SK-N-SH treated with all-trans-retinoic acid at 6 μM for 48 hours (cell line): ENCODE measurements around the gene TLE7.

ENCODE experiments used
- ATAC-seq: fragments of 200-7000 bp; cut with Tn5 transposase; 3 replicates; pipeline ENCODE4 v1.9.1; 2020; ENCODE audit warnings: mild to moderate bottlenecking, moderate library complexity
- ARNTL ChIP-seq: fragments of 450-650 bp; formaldehyde crosslinking; IDR thresholded peaks from 2 replicates; pipeline ENCODE4 v1.5.0; 2020; ENCODE audit warnings: low read depth, mild to moderate bottlenecking, moderate library complexity, borderline replicate concordance
- BACH2 ChIP-seq: fragments of 250-450 bp; sonication (Bioruptor Pico); IDR thresholded peaks from 2 replicates; pipeline ENCODE4 v1.9.0; 2021; ENCODE audit warnings: mild to moderate bottlenecking, borderline replicate concordance
- CSDC2 ChIP-seq: fragments of 250-450 bp; sonication (Bioruptor Pico); IDR thresholded peaks from 2 replicates; pipeline ENCODE4 v1.5.0; 2020; ENCODE audit warnings: mild to moderate bottlenecking, moderate library complexity
- CSRNP3 ChIP-seq: fragments of 250-450 bp; sonication (Bioruptor Pico); IDR thresholded peaks from 2 replicates; pipeline ENCODE4 v1.5.1; 2021; ENCODE audit warnings: mild to moderate bottlenecking, moderate library complexity
- ESRRG ChIP-seq: fragments of 250-450 bp; sonication (Bioruptor Pico); IDR thresholded peaks from 2 replicates; pipeline ENCODE4 v1.6.1; 2021; ENCODE audit warnings: mild to moderate bottlenecking
- GLIS3 ChIP-seq: fragments of 250-450 bp; sonication (Bioruptor Pico); IDR thresholded peaks from 2 replicates; pipeline ENCODE4 v1.5.0; 2020; ENCODE audit warnings: mild to moderate bottlenecking, moderate library complexity
- ISL1 ChIP-seq: fragments of 250-450 bp; sonication (Bioruptor Pico); IDR thresholded peaks from 2 replicates; pipeline ENCODE4 v2.1.2; 2022; ENCODE audit warnings: mild to moderate bottlenecking, moderate library complexity
- OSR1 ChIP-seq: fragments of 250-450 bp; sonication (Bioruptor Pico); IDR thresholded peaks from 2 replicates; pipeline ENCODE4 v1.8.0; 2022; ENCODE audit warnings: moderate library complexity, mild to moderate bottlenecking, inconsistent platforms
- PPARA ChIP-seq: fragments of 250-450 bp; sonication (Bioruptor Pico); IDR thresholded peaks from 2 replicates; pipeline ENCODE4 v1.5.0; 2020; ENCODE audit warnings: mild to moderate bottlenecking, borderline replicate concordance
- RARB ChIP-seq: fragments of 250-450 bp; sonication (Bioruptor Pico); IDR thresholded peaks from 2 replicates; pipeline ENCODE4 v1.8.0; 2021; ENCODE audit warnings: mild to moderate bottlenecking, moderate library complexity
- TCF4 ChIP-seq: fragments of 250-450 bp; sonication (Bioruptor Pico); IDR thresholded peaks from 2 replicates; pipeline ENCODE4 v1.8.0; 2021; ENCODE audit warnings: mild to moderate bottlenecking, moderate library complexity, borderline replicate concordance
- TOX ChIP-seq: fragments of 250-450 bp; sonication (Bioruptor Pico); IDR thresholded peaks from 2 replicates; pipeline ENCODE4 v1.8.0; 2021; ENCODE audit warnings: mild to moderate bottlenecking, moderate library complexity, borderline replicate concordance
- TSHZ2 ChIP-seq: fragments of 250-450 bp; sonication (Bioruptor Pico); IDR thresholded peaks from 2 replicates; pipeline ENCODE4 v1.5.0; 2020; ENCODE audit warnings: mild to moderate bottlenecking, moderate library complexity
- ZC3H10 ChIP-seq: fragments of 250-450 bp; sonication (Bioruptor Pico); IDR thresholded peaks from 2 replicates; pipeline ENCODE4 v1.5.1; 2021; ENCODE audit warnings: mild to moderate bottlenecking, moderate library complexity
- ZFP3 ChIP-seq: fragments of 250-450 bp; sonication (Bioruptor Pico); IDR thresholded peaks from 2 replicates; pipeline ENCODE4 v1.5.0; 2020; ENCODE audit warnings: mild to moderate bottlenecking, moderate library complexity
- ZFP30 ChIP-seq: fragments of 450-650 bp; formaldehyde crosslinking; IDR thresholded peaks from 2 replicates; pipeline ENCODE4 v1.5.0; 2022; ENCODE audit warnings: mild to moderate bottlenecking, moderate library complexity
- ZNF565 ChIP-seq: fragments of 450-650 bp; formaldehyde crosslinking; conservative IDR thresholded peaks from 2 replicates; pipeline ENCODE4 v1.5.0; 2020; ENCODE audit warnings: low read depth, mild to moderate bottlenecking, moderate library complexity
- ZNF70 ChIP-seq: fragments of 450-650 bp; formaldehyde crosslinking; IDR thresholded peaks from 2 replicates; pipeline ENCODE4 v1.5.0; 2020; ENCODE audit warnings: mild to moderate bottlenecking, moderate library complexity
- ZNF8 ChIP-seq: fragments of 450-650 bp; formaldehyde crosslinking; IDR thresholded peaks from 2 replicates; pipeline ENCODE4 v1.5.0; 2020; ENCODE audit warnings: mild to moderate bottlenecking, moderate library complexity
- TF ChIP-seq, protein P1 (sequence below): fragments of 250-450 bp; sonication (Bioruptor Pico); IDR thresholded peaks from 2 replicates; pipeline ENCODE4 v1.8.0; 2020; ENCODE audit warnings: mild to moderate bottlenecking, moderate library complexity, borderline replicate concordance
- TF ChIP-seq, protein P2 (sequence below): fragments of 250-450 bp; sonication (Bioruptor Pico); IDR thresholded peaks from 2 replicates; pipeline ENCODE4 v1.5.1; 2020; ENCODE audit warnings: low read depth, mild to moderate bottlenecking, moderate library complexity
- TF ChIP-seq, protein P3 (sequence below): fragments of 250-450 bp; sonication (Bioruptor Pico); IDR thresholded peaks from 2 replicates; pipeline ENCODE4 v1.8.0; 2021; ENCODE audit warnings: low read depth, mild to moderate bottlenecking, moderate library complexity, borderline replicate concordance

The TLE7 gene

DNA sequence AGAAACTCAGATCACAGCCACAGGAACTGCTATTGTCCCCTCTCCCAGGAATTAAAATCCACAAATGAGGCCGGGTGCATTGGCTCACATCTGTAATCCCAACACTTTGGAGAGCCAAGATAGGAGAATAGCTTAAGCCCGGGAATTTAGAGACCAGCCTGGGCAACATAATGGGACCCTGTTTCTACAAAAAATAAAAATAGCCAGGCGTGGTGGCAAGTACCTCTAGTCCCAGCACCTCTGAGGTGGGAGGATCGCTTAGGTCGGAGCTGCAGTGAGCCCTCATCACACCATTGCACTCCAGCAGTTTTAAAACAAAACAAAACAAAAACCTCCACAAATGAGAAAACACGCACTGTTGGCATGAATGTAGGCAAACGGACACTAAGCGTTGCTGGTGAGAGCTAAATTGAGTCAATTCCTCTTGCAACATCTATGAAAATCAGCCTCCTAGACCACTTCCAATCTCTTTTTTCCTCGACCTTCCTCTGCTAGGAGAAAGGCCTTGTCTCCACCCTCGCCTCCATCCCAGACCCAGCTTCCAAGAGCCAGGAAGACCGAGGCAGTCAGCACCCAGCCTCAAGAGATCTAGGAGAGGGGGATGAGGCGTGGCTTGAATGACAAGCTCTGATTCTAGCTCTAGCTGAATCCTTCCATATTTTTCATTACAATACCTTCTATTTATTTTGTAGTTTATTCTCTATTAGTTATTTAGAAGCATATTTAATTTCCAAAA is 14.8 kb downstream of the TLE7 start:
- ATAC-seq = no peak; the same call in 2 of the 3 replicates
- TF ChIP-seq ARNTL (CRISPR knock-in tag) (no peak), OSR1 (CRISPR knock-in tag) (no peak), GLIS3 (CRISPR knock-in tag) (no peak), ZFP3 (CRISPR knock-in tag) (no peak), RARB (CRISPR knock-in tag) (no peak)
- TF ChIP-seq, protein P1, sequence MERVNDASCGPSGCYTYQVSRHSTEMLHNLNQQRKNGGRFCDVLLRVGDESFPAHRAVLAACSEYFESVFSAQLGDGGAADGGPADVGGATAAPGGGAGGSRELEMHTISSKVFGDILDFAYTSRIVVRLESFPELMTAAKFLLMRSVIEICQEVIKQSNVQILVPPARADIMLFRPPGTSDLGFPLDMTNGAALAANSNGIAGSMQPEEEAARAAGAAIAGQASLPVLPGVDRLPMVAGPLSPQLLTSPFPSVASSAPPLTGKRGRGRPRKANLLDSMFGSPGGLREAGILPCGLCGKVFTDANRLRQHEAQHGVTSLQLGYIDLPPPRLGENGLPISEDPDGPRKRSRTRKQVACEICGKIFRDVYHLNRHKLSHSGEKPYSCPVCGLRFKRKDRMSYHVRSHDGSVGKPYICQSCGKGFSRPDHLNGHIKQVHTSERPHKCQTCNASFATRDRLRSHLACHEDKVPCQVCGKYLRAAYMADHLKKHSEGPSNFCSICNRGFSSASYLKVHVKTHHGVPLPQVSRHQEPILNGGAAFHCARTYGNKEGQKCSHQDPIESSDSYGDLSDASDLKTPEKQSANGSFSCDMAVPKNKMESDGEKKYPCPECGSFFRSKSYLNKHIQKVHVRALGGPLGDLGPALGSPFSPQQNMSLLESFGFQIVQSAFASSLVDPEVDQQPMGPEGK (CRISPR knock-in tag) = no peak

DNA sequence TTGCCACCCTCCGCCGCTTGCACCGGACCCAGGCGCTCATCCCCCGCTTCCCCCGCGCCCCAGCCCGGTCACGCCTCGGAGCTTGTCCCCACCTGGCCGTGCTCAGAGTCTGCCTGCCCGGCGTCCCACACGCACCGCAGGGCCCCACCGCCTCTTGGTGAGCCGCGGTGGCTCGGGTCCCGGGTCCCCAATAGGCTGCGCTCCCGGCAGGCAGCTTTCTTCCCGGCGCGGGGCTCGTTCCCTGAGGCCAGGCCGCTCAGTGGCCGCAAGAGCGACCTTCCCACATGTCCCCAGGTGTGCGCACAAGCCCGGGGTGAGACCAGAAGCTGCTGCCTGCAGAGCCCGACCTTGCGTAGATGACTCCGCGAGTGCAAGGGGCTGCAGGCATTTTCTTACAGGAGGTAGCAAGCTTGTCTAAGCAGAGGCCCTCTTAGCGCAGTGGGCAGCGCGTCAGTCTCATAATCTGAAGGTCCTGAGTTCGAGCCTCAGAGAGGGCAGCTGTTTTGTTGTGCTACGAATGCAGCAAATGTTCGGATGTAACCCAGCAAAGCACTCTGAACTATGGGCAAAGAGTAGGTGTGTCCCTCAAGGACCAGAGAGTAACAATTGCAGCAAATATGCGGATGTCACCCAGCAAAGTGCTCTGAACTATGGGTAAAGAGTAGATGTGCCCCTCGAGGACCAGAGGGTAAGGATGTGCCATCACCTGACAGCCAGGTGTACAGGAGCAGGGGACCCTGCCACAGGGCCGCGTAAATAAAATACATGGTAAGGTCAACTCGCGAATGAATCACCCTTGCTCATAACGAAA is 15.6 kb downstream of the TLE7 start:
- no peak for TF ChIP-seq BACH2 (CRISPR knock-in tag)
- TF ChIP-seq, protein P1 (CRISPR knock-in tag) = peak; percentile 38; the same call in 1 of the 2 replicates
- ATAC-seq = peak; percentile 95

DNA sequence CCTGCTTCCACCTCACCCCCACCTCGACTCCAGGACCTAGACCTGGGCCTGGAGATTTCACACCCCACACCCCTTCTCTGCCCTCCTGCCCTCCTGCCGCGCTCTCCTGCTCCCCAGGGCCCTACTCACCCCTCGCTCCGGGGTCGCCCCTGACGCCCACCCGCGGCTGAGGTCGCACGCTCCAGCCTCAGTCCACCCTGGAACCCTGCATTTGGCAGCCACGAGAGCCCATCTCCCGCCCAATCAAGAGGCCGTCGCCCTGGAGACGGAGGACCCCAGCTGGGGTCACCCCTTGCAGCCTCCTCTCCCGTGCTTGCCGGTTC is 16.1 kb downstream of the TLE7 start:
- no peak for ATAC-seq
- no peak for TF ChIP-seq ZC3H10 (CRISPR knock-in tag)
- TF ChIP-seq TCF4 (CRISPR knock-in tag) = no peak
- no peak for TF ChIP-seq TSHZ2 (CRISPR knock-in tag)
- no peak for TF ChIP-seq BACH2 (CRISPR knock-in tag)
- TF ChIP-seq ISL1 = no peak
- TF ChIP-seq ESRRG (CRISPR knock-in tag) = no peak
- no peak for TF ChIP-seq PPARA (CRISPR knock-in tag)
- no peak for TF ChIP-seq CSRNP3 (CRISPR knock-in tag)
- TF ChIP-seq, protein P2, sequence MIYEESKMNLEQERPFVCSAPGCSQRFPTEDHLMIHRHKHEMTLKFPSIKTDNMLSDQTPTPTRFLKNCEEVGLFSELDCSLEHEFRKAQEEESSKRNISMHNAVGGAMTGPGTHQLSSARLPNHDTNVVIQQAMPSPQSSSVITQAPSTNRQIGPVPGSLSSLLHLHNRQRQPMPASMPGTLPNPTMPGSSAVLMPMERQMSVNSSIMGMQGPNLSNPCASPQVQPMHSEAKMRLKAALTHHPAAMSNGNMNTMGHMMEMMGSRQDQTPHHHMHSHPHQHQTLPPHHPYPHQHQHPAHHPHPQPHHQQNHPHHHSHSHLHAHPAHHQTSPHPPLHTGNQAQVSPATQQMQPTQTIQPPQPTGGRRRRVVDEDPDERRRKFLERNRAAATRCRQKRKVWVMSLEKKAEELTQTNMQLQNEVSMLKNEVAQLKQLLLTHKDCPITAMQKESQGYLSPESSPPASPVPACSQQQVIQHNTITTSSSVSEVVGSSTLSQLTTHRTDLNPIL (CRISPR knock-in tag) = no peak
- TF ChIP-seq CSDC2 (CRISPR knock-in tag) = no peak
- TF ChIP-seq ZNF8 = no peak
- TF ChIP-seq, protein P1 (CRISPR knock-in tag) = no peak
- no peak for TF ChIP-seq ZNF70 (CRISPR knock-in tag)
- TF ChIP-seq ZNF565 = no peak
- no peak for TF ChIP-seq TOX
- no peak for TF ChIP-seq ARNTL (CRISPR knock-in tag)
- TF ChIP-seq, protein P3, sequence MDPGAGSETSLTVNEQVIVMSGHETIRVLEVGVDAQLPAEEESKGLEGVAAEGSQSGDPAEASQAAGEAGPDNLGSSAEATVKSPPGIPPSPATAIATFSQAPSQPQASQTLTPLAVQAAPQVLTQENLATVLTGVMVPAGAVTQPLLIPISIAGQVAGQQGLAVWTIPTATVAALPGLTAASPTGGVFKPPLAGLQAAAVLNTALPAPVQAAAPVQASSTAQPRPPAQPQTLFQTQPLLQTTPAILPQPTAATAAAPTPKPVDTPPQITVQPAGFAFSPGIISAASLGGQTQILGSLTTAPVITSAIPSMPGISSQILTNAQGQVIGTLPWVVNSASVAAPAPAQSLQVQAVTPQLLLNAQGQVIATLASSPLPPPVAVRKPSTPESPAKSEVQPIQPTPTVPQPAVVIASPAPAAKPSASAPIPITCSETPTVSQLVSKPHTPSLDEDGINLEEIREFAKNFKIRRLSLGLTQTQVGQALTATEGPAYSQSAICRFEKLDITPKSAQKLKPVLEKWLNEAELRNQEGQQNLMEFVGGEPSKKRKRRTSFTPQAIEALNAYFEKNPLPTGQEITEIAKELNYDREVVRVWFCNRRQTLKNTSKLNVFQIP (CRISPR knock-in tag) = no peak
- TF ChIP-seq ZFP30 = no peak
